Activated T-helper 2 cell treated with anti-CD3 and anti-CD28 coated beads, Interferon-gamma antibody, Interleukin-2, Interleukin-4, amounts not matched to agents 10 μg/mL and 5 μg/mL and 100 μg/mL, durations not matched to agents 14 hours and 24 hours and 36 hours (primary cell): ENCODE results near the gene PCDH9. TPM values are rescaled to one million over a fixed set of nuclear protein-coding genes. Genes with fewer than 3 reads are reported as not detected.

Experiments used
- DNase-seq: peaks from one replicate; pipeline ENCODE4 v3.0.0; 2021; ENCODE audit warnings: low spot score
- H3K27ac Mint-ChIP-seq: one replicate; pipeline ENCODE4 v1.8.0; 2021; ENCODE audit warnings: mixed read lengths
- H3K27me3 Mint-ChIP-seq: one replicate; pipeline ENCODE4 v1.8.0; 2021; ENCODE audit warnings: low read depth, mixed read lengths
- H3K36me3 Mint-ChIP-seq: one replicate; pipeline ENCODE4 v1.8.0; 2021; ENCODE audit warnings: low read depth, mixed read lengths
- H3K4me1 Mint-ChIP-seq: one replicate; pipeline ENCODE4 v1.8.0; 2021; ENCODE audit warnings: low read depth, mixed read lengths
- H3K4me3 Mint-ChIP-seq: one replicate; pipeline ENCODE4 v1.8.0; 2021; ENCODE audit warnings: low read depth, mild to moderate bottlenecking, moderate library complexity, mixed read lengths
- H3K9me3 Mint-ChIP-seq: one replicate; pipeline ENCODE4 v1.8.0; 2021; ENCODE audit warnings: mixed read lengths
- intact Hi-C: fragments of 100-400 bp; cut with micrococcal nuclease; formaldehyde crosslinking; loops from one replicate; pipeline ENCODE4 v1.15.1; 2023
- total RNA-seq: library from RNA; stranded (reverse); gene quantifications from 2 replicates; pipeline ENCODE4 v1.2.3, GENCODE V29; 2022

The PCDH9 gene
- total RNA-seq, 1 donor from 2014 or later = 0.18 TPM

DNA sequence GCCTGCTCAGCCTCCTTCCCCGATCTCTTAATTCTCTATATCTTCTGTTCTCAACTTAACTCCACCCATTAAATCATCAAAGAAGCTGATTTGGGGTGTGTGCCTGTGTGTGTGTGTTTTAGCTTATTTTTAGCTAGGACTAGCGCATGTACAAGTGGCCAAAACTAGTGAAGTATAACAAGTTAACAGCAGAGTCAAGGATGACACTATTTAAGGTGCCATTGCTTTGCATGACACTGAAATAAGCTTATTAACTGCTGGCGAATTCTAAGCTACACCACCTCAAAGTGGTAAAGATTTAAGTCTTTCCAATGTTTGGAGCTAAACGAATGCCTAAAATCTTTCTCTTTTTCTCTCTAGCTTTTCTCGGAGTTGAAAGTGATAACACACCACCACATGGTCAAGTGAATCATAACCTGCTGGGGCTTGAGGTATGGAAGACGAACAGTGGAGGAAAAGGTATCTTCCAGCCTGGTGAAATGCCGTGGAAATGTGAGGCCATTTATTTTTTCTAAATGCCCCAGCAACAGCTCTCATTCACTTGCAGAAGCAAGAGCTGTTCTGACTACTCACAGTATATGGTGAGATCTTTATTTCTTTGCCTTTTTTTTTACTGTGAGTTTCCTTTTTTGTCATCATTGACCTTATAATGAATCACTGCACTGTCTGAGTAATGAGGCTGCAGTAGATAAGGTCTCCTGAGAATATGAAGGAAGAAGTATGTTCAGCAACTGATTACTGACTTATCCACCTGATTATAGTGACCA, 570.3 kb downstream of the PCDH9 start:
- DNase-seq = no peak
- Mint-ChIP-seq H3K4me1 (no peaks in the 10 kb centered on the region), H3K9me3 (no peaks in the 10 kb centered on the region), H3K27ac (no peak overlapping the region), H3K27me3 (no peaks in the 10 kb centered on the region), H3K4me3 (no peak overlapping the region), H3K36me3 (no peaks in the 10 kb centered on the region)
- intact Hi-C loops = no loop called here

DNA sequence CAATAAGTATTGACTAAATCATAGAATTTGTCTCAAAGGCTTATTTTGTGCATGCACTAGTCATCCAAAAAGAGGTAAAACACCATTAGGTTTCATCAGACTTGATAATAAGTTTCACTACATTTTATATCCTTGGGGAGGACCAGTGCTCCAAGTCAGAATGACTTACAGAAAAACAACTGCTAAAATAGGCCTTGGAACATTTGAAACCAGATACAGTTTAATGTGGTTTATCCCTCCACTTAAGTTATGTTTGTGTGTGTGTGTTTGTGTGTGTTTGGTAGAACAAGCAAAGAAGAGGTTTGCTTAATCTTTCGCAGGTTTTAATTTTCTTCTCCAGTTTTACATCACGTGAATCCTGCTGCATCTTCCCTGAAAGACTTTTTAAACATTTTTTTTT, 570.9 kb downstream of the PCDH9 start:
- no peak for DNase-seq
- Mint-ChIP-seq H3K27ac (no peak overlapping the region), H3K36me3 (no peaks in the 10 kb centered on the region), H3K9me3 (no peaks in the 10 kb centered on the region), H3K4me3 (no peak overlapping the region), H3K27me3 (no peaks in the 10 kb centered on the region), H3K4me1 (no peaks in the 10 kb centered on the region)
- intact Hi-C loops = no loop called here

DNA sequence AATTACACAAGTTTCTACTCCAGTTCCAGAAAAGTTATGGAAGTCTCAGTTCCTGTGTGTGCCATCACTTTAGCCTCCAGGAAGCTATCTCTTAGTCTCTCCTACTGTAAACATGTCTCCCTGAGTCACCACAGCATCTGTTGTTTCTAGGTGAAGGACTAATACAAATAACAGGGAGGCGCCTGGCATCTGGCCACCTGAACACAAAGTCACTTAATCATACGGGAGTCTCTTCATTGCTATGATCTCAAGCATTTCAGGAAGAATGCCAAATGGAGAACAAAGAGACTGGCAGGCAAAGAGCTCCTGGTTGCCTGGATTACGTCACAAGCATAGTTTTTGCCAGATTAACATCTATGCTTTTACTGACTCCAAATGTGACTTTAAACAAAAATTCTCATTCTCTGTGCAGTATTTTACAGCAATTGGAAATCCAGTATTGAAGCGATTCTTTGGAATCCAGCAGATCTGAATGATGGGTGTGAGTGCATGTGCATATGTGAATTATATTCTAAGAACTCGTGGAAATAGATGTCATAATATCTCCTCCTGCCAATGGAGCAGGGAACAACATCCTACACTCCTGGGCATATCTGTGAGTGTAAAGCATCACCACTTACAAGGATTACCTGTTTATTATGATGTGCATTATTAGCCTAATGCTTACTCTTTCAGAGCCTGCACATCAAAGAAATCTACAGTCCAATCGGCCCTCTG, 572.8 kb downstream of the PCDH9 start:
- Mint-ChIP-seq H3K27ac (no peak overlapping the region), H3K4me3 (no peak overlapping the region), H3K4me1 (no peaks in the 10 kb centered on the region), H3K27me3 (no peaks in the 10 kb centered on the region), H3K9me3 (no peaks in the 10 kb centered on the region), H3K36me3 (no peaks in the 10 kb centered on the region)
- no peak for DNase-seq
- intact Hi-C loops = no loop called here

DNA sequence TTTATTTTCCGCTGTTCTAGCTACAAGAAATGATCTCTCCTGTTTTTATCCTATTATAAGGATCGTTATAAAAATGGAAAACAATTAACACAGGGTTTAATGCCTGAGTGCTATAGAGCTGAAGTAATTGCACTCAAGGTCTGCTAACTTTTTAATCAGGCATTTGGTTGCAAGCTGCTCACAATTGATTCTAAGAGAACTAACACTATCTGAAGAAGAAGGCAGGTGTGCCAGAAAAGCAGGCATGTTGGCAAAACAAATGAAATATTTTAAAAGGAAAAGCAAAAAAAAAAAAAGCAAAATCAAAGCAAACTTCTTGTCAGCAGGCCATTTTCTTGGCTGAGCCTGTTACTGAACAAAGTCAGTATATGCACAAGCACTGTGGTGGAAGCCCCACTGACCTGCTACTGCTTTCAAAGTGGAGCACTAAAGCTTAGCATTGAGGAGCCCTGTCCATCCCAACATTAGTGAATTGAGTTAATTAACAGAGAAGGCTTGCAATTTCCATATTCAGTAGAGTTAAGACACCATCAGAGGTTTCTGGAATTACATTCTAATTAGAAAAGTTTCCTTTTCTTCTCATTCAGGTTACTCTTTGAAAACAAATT, 574.2 kb downstream of the PCDH9 start:
- no peak overlapping the region for H3K27ac Mint-ChIP-seq
- H3K4me3 Mint-ChIP-seq = no peak overlapping the region
- no peaks in the 10 kb centered on the region for H3K4me1 Mint-ChIP-seq
- intact Hi-C loops = no loop called here
- no peak for DNase-seq
- H3K9me3 Mint-ChIP-seq = no peaks in the 10 kb centered on the region
- H3K36me3 Mint-ChIP-seq = no peaks in the 10 kb centered on the region
- H3K27me3 Mint-ChIP-seq = no peaks in the 10 kb centered on the region

DNA sequence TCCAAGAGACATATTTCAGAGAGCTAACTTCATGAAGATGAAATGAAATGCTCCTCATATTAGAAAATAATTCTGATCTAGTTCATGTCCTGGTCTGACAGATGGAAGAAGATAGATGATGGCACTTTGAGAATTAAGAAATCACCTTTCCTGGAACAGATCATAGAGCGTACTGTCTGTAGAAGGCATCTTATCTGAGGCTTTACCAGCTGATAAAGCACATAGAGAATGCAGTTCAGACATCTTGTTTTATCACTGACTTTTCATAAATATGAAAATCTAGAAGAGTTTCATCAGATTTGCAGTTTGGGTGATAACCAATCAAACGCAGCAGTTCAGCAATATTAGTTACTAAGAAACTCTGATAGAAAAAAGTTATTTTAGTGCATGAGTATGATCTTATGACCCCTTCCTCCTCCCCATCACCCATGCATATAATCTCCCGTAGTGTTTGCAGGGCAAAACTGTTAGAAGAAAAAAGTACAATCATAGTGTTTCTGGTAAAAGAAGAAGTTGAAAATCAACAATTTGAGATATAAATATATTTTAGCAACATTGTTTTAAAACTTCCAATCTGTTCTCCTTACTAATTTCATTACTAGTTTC, 585.2 kb downstream of the PCDH9 start:
- intact Hi-C loops = no loop called here
- Mint-ChIP-seq H3K27ac (no peak overlapping the region), H3K9me3 (no peaks in the 10 kb centered on the region), H3K4me1 (no peaks in the 10 kb centered on the region), H3K36me3 (no peaks in the 10 kb centered on the region), H3K4me3 (no peak overlapping the region), H3K27me3 (no peaks in the 10 kb centered on the region)
- DNase-seq = no peak

DNA sequence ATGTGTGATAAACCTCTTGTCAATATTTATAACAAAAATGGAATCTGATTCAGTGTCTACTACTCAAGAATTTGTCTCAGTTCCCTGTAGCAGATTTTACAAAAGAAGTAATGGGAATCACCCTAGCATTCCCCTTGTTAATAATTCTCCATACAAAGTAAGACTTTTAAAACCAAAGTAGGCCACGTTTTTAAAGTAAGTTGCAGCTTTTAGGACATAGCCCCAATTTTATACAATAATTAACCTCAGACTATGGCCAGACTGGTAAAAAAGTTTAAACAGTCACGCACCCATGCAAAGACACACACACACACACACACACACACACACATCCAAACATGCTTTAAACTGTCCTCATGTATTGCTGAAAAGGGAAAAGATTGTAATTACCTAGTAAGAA, 589.9 kb downstream of the PCDH9 start:
- Mint-ChIP-seq H3K9me3 (no peaks in the 10 kb centered on the region), H3K4me3 (no peak overlapping the region), H3K27me3 (no peaks in the 10 kb centered on the region), H3K36me3 (no peaks in the 10 kb centered on the region), H3K27ac (no peak overlapping the region), H3K4me1 (no peaks in the 10 kb centered on the region)
- intact Hi-C loops = no loop called here
- no peak for DNase-seq

DNA sequence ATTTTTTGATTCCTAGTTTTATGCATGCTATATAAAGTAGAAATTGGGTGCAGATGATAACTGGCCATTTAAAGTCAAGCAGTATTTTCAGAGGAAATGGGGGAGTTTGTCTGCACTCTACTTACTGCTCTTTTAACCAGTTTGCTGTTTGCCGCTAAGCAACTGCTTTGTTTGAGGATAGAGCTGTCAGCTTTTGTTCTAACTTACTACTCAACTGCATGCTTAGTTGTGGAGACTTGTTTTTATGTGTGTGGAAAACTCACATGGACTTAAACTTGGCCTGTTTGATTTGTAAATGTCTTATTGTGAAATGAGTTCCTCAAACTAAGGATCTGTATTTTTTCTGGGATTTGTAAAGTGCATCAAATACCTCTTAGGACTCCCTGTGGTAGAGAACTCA, 591.1 kb downstream of the PCDH9 start:
- H3K36me3 Mint-ChIP-seq = no peaks in the 10 kb centered on the region
- H3K27ac Mint-ChIP-seq = no peak overlapping the region
- DNase-seq = no peak
- H3K4me1 Mint-ChIP-seq = no peaks in the 10 kb centered on the region
- H3K4me3 Mint-ChIP-seq = no peak overlapping the region
- no peaks in the 10 kb centered on the region for H3K9me3 Mint-ChIP-seq
- intact Hi-C loops = no loop called here
- H3K27me3 Mint-ChIP-seq = no peaks in the 10 kb centered on the region

DNA sequence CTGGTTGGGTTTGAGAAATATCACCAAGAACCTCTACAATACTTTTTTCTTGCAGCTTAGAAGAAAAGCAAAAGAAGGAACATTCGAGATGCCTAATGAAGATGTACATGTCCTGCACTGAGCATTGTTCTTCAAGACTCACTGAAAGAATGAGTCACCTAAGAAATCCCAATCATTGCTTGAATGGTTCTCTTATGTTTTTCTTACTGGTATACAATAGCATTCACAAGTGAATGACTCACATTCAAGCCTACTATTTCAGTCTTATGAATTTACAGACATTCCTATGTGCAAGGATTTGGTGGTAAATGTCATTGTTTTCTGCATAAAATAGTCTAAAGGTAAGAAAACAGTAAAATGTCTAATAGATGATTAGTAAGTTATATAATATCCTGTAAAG, 594.6 kb downstream of the PCDH9 start:
- no peaks in the 10 kb centered on the region for H3K27me3 Mint-ChIP-seq
- no peaks in the 10 kb centered on the region for H3K9me3 Mint-ChIP-seq
- no peaks in the 10 kb centered on the region for H3K36me3 Mint-ChIP-seq
- H3K4me3 Mint-ChIP-seq = no peak overlapping the region
- no peak for DNase-seq
- no peaks in the 10 kb centered on the region for H3K4me1 Mint-ChIP-seq
- no peak overlapping the region for H3K27ac Mint-ChIP-seq
- intact Hi-C loops = no loop called here

DNA sequence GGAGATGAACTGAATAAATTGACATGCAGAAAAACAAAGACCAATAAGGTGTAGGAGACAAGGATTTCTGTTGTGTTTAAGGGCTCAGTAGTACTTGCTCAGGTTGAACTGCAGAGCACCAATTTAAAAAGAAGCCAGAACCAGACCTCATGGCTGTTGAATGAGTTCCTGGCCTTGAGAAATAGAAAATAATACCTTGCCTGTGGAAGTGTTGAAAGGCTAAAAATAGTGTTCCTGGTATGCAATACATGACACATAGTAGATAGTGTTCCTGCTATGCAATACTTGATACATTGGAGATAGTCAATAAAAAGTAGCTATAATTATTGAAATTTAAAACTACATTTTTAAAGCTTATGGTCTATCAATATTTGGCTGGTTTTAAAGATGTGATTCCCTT, 595.8 kb downstream of the PCDH9 start:
- Mint-ChIP-seq H3K27me3 (no peaks in the 10 kb centered on the region), H3K36me3 (no peaks in the 10 kb centered on the region), H3K4me1 (no peaks in the 10 kb centered on the region), H3K9me3 (no peaks in the 10 kb centered on the region), H3K4me3 (no peak overlapping the region), H3K27ac (no peak overlapping the region)
- intact Hi-C loops = no loop called here
- DNase-seq = no peak

DNA sequence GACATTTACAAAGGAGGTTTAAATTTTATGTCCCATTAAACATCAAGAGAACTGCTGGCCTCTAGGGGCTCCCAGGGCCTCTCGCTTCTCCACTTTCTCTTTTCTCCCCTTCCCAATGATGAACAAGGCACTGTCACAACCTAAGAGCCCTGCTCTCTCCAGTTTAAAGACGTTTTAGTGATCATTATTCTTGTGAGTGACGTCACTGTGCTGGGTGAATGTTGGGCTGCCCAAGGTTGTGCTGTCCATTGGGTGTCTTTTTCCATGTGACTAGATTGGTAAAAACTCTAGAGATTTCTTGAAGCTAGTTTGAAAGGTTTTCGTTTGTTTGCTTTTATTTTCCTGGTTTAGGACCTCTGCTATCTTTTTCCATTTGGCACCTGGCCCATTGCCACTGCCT, 602.6 kb downstream of the PCDH9 start:
- intact Hi-C loops = no loop called here
- H3K27ac Mint-ChIP-seq = no peak overlapping the region
- no peak for DNase-seq
- H3K9me3 Mint-ChIP-seq = no peaks in the 10 kb centered on the region
- no peaks in the 10 kb centered on the region for H3K36me3 Mint-ChIP-seq
- no peak overlapping the region for H3K4me3 Mint-ChIP-seq
- H3K27me3 Mint-ChIP-seq = no peaks in the 10 kb centered on the region
- no peaks in the 10 kb centered on the region for H3K4me1 Mint-ChIP-seq

DNA sequence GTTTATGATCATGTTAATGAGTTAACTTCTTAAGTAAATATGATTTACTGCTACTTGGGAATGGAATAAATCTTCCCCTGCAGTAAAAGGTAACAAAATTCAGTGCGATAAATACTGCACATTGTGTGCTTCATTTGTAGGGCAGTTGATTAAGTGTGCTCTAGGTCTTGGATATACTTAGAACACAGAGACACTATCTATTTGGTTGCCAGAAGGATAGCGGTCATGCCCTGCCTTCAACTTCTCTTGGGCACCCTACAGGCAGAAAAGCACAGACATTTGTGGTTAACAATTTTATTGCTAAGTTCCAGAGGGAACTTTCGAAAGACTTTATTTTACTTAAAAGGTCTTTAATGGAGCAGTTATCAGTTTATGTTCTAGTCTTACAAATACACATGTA, 605.8 kb downstream of the PCDH9 start:
- Mint-ChIP-seq H3K4me3 (no peak overlapping the region), H3K27me3 (no peaks in the 10 kb centered on the region), H3K27ac (no peak overlapping the region), H3K36me3 (no peaks in the 10 kb centered on the region), H3K9me3 (no peaks in the 10 kb centered on the region), H3K4me1 (no peaks in the 10 kb centered on the region)
- intact Hi-C loops = no loop called here
- no peak for DNase-seq

DNA sequence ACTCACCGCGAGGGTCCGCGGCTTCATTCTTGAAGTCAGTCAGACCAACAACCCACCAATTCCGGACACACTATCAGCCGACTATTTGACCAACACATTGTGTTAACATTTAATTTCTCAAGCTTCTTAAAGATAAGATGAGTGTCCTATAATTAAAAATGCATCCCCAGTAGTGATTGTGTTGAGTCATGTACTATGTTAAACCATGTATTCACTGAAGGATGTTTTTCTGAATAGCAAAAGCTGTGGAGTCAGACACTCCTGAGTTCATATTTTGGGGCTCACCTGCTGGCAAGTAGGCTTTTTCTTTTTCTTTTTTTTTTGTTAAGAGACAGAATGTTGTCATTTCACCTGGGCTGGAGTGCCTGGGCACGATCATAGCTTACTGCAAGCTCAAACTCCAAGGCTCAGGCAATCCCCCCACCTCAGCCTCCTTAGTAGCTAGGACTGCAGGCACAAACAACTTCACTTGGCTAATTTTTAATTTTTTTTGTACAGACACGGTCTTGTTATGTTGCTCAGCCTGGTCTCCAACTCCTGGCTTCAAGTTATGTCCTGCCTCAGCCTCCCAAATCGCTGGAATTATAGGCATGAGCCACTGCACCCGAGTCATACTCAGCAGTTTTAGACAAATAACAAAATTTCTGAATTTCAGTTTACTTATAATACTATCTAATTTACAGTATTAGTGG, 606.9 kb downstream of the PCDH9 start:
- Mint-ChIP-seq H3K4me3 (no peak overlapping the region), H3K4me1 (no peaks in the 10 kb centered on the region), H3K27me3 (no peaks in the 10 kb centered on the region), H3K36me3 (no peaks in the 10 kb centered on the region), H3K27ac (no peak overlapping the region), H3K9me3 (no peaks in the 10 kb centered on the region)
- intact Hi-C loops = no loop called here
- DNase-seq = no peak
